ENCODE results near the gene ABCG2.

DNA sequence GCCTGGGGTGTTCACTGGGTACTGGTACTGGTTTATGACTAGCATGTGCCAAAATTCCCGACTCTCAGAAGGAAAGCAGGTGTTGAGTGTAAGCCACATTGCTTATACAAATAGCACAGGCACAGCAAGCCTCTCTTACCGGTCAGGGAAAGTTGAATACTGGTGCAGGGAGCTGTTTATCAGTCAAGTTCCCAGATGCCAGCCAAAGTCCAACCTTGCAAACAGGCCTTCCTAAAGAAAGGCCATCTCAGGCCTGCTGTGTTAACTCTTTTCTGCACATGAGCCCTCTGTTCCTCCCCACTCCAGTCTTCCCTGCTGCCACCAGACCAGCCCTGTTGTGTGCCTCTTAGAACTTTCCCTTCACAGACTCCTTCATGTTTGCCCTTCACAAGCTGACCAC lies 116.8 kb downstream of the ABCG2 start:
- no peak for TF ChIP-seq POLR2A (IDR thresholded peaks at IDR 0.05; ENCODE audit: low read depth, low read length)
- no peak for TF ChIP-seq POLR2AphosphoS5 (IDR thresholded peaks at IDR 0.05; ENCODE audit: low read depth, low read length)
- no peak for TF ChIP-seq TAF1 (IDR thresholded peaks at IDR 0.05; ENCODE audit: borderline replicate concordance, low read depth, low read length)
